ENCODE data around the gene DHX9. TPM values are rescaled to one million over a fixed set of nuclear protein-coding genes. Genes with fewer than 3 reads are reported as not detected.
A peak's percentile ranks its signal among the peaks of the same experiment; 100 is the strongest.

DHX9 gene
- total RNA-seq, 1 donor from 2014 or later, result 266 TPM

- Mint-ChIP-seq H3K4me1 (no peaks in the 10 kb centered on the region), H3K36me3 (ENCODE audit: low read depth) (no peaks in the 10 kb centered on the region), H3K27ac (no peak overlapping the region), H3K27me3 (no peaks in the 10 kb centered on the region), H3K4me3 (no peak overlapping the region), H3K9me3 (no peaks in the 10 kb centered on the region)
- no peak for DNase-seq
- TF ChIP-seq CTCF (IDR thresholded peaks at IDR 0.05), result no peak
- ChIA-PET CTCF (no interaction called here), POLR2A (no interaction called here)
- intact Hi-C loops (cut with micrococcal nuclease), result no loop called here
- ATAC-seq (ENCODE audit: low read depth), result no peak
These were observed 29.7 kb upstream of the DHX9 start for GRCh38 chr1:182809414-182809957.

DNA sequence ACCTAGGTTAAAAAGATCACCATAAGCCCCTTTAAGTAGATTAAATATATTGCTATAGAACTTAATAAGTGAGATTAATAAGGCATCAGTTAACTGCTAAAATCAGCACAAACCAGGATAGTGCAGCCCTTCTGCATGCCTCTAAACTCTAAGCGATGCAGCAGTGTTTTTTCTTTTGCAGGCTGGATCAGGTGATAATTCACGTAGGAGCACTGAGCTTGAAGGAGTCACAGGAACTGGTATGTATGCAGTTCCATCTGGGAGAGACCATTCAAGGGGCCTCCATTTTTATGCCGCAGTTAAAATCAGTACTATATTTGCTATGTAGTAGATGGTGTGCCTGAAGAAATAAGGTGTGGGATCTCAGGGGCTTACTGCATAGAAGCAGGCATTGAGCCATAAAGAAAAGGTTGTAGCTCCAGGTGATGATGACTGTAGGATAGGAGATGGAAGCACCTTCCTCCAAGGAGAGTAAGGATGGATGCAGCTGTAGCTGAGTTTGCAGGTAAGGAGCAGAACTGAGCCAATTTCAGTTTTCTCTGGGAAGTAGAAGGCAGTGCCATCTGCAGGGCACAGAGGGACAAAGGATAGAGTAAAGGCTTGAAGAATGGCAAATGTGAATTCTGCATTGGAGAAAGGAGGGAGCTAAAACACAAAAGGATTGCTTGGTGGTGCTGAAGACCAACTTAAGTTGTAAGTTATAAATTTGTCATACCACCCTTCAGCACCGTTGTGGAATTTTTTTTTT lies 27.0 kb upstream of the DHX9 start:
- H3K4me3 Mint-ChIP-seq, result no peak overlapping the region
- ATAC-seq (ENCODE audit: low read depth) (no peak), DNase-seq (no peak)
- H3K27ac Mint-ChIP-seq, result no peak overlapping the region
- CTCF ChIA-PET, result no interaction called here
- H3K9me3 Mint-ChIP-seq, result no peaks in the 10 kb centered on the region
- TF ChIP-seq CTCF (IDR thresholded peaks at IDR 0.05), result no peak
- H3K4me1 Mint-ChIP-seq, result no peaks in the 10 kb centered on the region
- peaks cover 4% of the 10 kb centered on the region for H3K36me3 Mint-ChIP-seq (ENCODE audit: low read depth)
- no peaks in the 10 kb centered on the region for H3K27me3 Mint-ChIP-seq
- intact Hi-C loops (cut with micrococcal nuclease), result no loop called here
- POLR2A ChIA-PET, result no interaction called here

DNA sequence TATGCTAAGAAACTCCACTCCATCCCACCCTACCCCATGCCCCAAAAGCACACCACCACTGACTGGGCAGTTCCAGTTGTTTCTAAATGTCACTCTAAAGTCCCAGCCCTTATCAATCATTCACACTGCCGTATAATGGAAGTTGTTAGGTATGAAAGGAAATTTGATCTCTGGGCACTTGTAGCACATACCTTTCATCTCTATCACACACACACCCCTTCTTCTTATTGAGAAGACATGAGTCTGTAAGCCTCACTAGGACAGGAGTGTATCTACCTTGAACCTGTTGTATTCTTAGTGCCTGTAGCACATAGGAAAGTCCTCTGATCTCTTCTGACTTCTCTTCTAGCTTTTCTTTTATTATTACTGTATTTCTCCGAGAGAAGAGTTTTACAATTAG lies 22.3 kb upstream of the DHX9 start:
- no peak for ATAC-seq (ENCODE audit: low read depth)
- no peaks in the 10 kb centered on the region for H3K27me3 Mint-ChIP-seq
- H3K4me3 Mint-ChIP-seq, result no peak overlapping the region
- ChIA-PET CTCF (no interaction called here), POLR2A (no interaction called here)
- H3K9me3 Mint-ChIP-seq, result no peaks in the 10 kb centered on the region
- H3K4me1 Mint-ChIP-seq, result peaks cover 13% of the 10 kb centered on the region
- no peak for TF ChIP-seq CTCF (IDR thresholded peaks at IDR 0.05)
- DNase-seq, result no peak
- peaks cover 4% of the 10 kb centered on the region for H3K36me3 Mint-ChIP-seq (ENCODE audit: low read depth)
- no peak overlapping the region for H3K27ac Mint-ChIP-seq
- intact Hi-C loops (cut with micrococcal nuclease), result no loop called here

DNA sequence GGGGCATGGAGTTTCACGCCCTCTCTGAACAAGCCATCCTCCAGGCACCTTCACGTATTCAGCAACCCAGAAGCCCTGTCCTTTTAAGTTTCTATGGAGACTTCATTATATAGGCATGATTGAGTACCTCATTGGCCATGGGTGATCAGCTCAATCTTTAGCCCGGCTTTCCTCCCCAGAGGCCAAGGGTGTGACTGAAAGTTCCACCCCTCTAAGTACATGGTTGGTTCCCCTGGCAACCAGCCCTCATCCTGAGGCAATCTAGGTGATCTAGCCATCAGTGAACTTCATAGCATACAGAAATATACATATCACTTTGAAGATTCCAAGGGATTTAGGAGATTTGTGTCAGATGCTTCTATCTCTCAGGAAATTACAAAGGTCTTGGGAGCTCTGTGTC lies 21.3 kb upstream of the DHX9 start:
- CTCF ChIA-PET, result no interaction called here
- intact Hi-C loops (cut with micrococcal nuclease), result no loop called here

GRCh38 chr1:182823220-182823619 lies 15.9 kb upstream of the DHX9 start:
- POLR2A ChIA-PET, result no interaction called here
- intact Hi-C loops (cut with micrococcal nuclease), result no loop called here
- CTCF ChIA-PET, result no interaction called here
- no peak for DNase-seq
- Mint-ChIP-seq H3K36me3 (ENCODE audit: low read depth) (no peaks in the 10 kb centered on the region), H3K4me1 (peaks cover 5% of the 10 kb centered on the region), H3K4me3 (no peak overlapping the region), H3K27me3 (no peaks in the 10 kb centered on the region), H3K9me3 (no peaks in the 10 kb centered on the region), H3K27ac (no peak overlapping the region)
- TF ChIP-seq CTCF (IDR thresholded peaks at IDR 0.05), result no peak
- ATAC-seq (ENCODE audit: low read depth), result no peak

More for the DNA sequence above, 21.3 kb upstream of the DHX9 start:
- ATAC-seq (ENCODE audit: low read depth), result peak; percentile 79
- H3K27me3 Mint-ChIP-seq, result no peaks in the 10 kb centered on the region
- no peak overlapping the region for H3K27ac Mint-ChIP-seq
- H3K4me3 Mint-ChIP-seq, result no peak overlapping the region
- H3K9me3 Mint-ChIP-seq, result no peaks in the 10 kb centered on the region
- no peak for TF ChIP-seq CTCF (IDR thresholded peaks at IDR 0.05)
- peaks cover 13% of the 10 kb centered on the region for H3K4me1 Mint-ChIP-seq
- POLR2A ChIA-PET, result no interaction called here
- H3K36me3 Mint-ChIP-seq (ENCODE audit: low read depth), result peaks cover 4% of the 10 kb centered on the region
- DNase-seq, result no peak
